HG03159 (cell line): Measurements from ENCODE around the gene KRTAP9-8.
"Not testable (repeated sequence)": the region's sequence is repeated elsewhere in the genome, so short reads cannot be mapped to it uniquely, and the experiment has no call there.

Source experiments
- ATAC-seq: cut with Tn5 transposase; IDR thresholded peaks from one replicate; pipeline ENCODE4 v1.9.1; 2021; ENCODE audit warnings: mild to moderate bottlenecking, moderate library complexity; ENCODE audit not compliant: unreplicated experiment

The KRTAP9-8 gene

GRCh38 chr17:41255381-41256290 lies 17.8 kb downstream of the KRTAP9-8 start, which contains the start of gene KRTAP9-9:
TSS of gene KRTAP9-9 (plus strand) at chr17:41255384.
- not testable (repeated sequence) for ATAC-seq

- no peak for ATAC-seq
Observed at GRCh38 chr17:41256291-41256685, 18.5 kb downstream of the KRTAP9-8 start.

GRCh38 chr17:41258406-41258805 lies 20.6 kb downstream of the KRTAP9-8 start:
- ATAC-seq = no peak

GRCh38 chr17:41263212-41263611 lies 25.4 kb downstream of the KRTAP9-8 start:
- ATAC-seq = no peak

GRCh38 chr17:41264599-41264998 lies 26.8 kb downstream of the KRTAP9-8 start:
- no peak for ATAC-seq

GRCh38 chr17:41265078-41265477 lies 27.3 kb downstream of the KRTAP9-8 start, which contains the start of gene KRTAP9-6:
TSS of gene KRTAP9-6 (plus strand) at chr17:41265378. CDS start at chr17:41265378, 0 bp downstream.
- ATAC-seq = no peak

GRCh38 chr17:41267711-41268110 lies 29.9 kb downstream of the KRTAP9-8 start:
- ATAC-seq = no peak

GRCh38 chr17:41271323-41271722 lies 33.5 kb downstream of the KRTAP9-8 start:
- ATAC-seq = not testable (repeated sequence)

- ATAC-seq = no peak
Observed at GRCh38 chr17:41271858-41272257, 34.1 kb downstream of the KRTAP9-8 start.

- ATAC-seq = not testable (repeated sequence)
Observed at GRCh38 chr17:41275648-41276190, 37.9 kb downstream of the KRTAP9-8 start, which contains the start of gene KRTAP9-7. TSS of gene KRTAP9-7 (plus strand) at chr17:41275698. CDS start at chr17:41275698, 0 bp downstream.

GRCh38 chr17:41278176-41278955 lies 40.6 kb downstream of the KRTAP9-8 start:
- ATAC-seq = no peak

- ATAC-seq = no peak
Observed at GRCh38 chr17:41284043-41284442, 46.2 kb downstream of the KRTAP9-8 start.

GRCh38 chr17:41284546-41284945 lies 46.7 kb downstream of the KRTAP9-8 start:
- ATAC-seq = no peak

- ATAC-seq = no peak
Observed at GRCh38 chr17:41287050-41287449, 49.3 kb downstream of the KRTAP9-8 start.
